Trophoblast cell (in vitro differentiated cells and primary cell): ENCODE results near the gene COL6A3.

ENCODE experiments used
- DNase-seq, 2 donors: peaks; one replicate each; pipeline ENCODE4 v3.0.0-alpha.2; 2016
- H2AFZ ChIP-seq: 2 replicates; pipeline ENCODE4 v1.6.1; 2013; ENCODE audit warnings: low read length, moderate library complexity, mild to moderate bottlenecking; ENCODE audit not compliant: insufficient read depth, poor library complexity
- H2AK5ac ChIP-seq: 2 replicates; pipeline ENCODE4 v1.6.1; 2013; ENCODE audit warnings: mild to moderate bottlenecking, low read length
- H2BK120ac ChIP-seq: 2 replicates; pipeline ENCODE4 v1.6.1; 2013; ENCODE audit warnings: low read length, mild to moderate bottlenecking, moderate library complexity; ENCODE audit not compliant: insufficient read depth, poor library complexity
- H2BK12ac ChIP-seq: 2 replicates; pipeline ENCODE4 v1.6.1; 2013; ENCODE audit warnings: mild to moderate bottlenecking, low read length, moderate library complexity
- H2BK5ac ChIP-seq: 2 replicates; pipeline ENCODE4 v1.6.1; 2013; ENCODE audit warnings: low read length, low read depth, moderate library complexity, mild to moderate bottlenecking; ENCODE audit not compliant: poor library complexity
- H3K14ac ChIP-seq: 2 replicates; pipeline ENCODE4 v1.6.1; 2013; ENCODE audit warnings: mild to moderate bottlenecking, low read length
- H3K18ac ChIP-seq: 2 replicates; pipeline ENCODE4 v1.6.1; 2013; ENCODE audit warnings: mild to moderate bottlenecking, low read length
- H3K23ac ChIP-seq: 2 replicates; pipeline ENCODE4 v1.6.1; 2013; ENCODE audit warnings: low read length
- H3K27ac ChIP-seq: 2 replicates; pipeline ENCODE4 v1.5.1; 2013; ENCODE audit warnings: low read depth, mild to moderate bottlenecking, inconsistent platforms, low read length, moderate library complexity
- H3K27me3 ChIP-seq: 2 replicates; pipeline ENCODE4 v1.6.1; 2013; ENCODE audit warnings: inconsistent platforms, mild to moderate bottlenecking, low read length, moderate library complexity; ENCODE audit not compliant: insufficient read depth
- H3K36me3 ChIP-seq, 2 experiments: 1 replicate in 1 of 2; 2 replicates in 1 of 2; pipeline ENCODE4 v1.6.1; 2013; ENCODE audit warnings: low read length in 2 of 2, mild to moderate bottlenecking in 2 of 2, moderate library complexity in 1 of 2; ENCODE audit not compliant: insufficient read depth in 2 of 2, control insufficient read depth in 1 of 2
- H3K4ac ChIP-seq: 2 replicates; pipeline ENCODE4 v1.6.1; 2013; ENCODE audit warnings: low read depth, mild to moderate bottlenecking, low read length, moderate library complexity
- H3K4me1 ChIP-seq, 2 experiments: 1 replicate in 1 of 2; 2 replicates in 1 of 2; pipeline ENCODE4 v1.6.1; 2013; ENCODE audit warnings: low read length in 2 of 2, mild to moderate bottlenecking in 2 of 2, moderate library complexity in 1 of 2; ENCODE audit not compliant: insufficient read depth in 2 of 2, control insufficient read depth in 1 of 2
- H3K4me2 ChIP-seq: 2 replicates; pipeline ENCODE4 v1.6.1; 2013; ENCODE audit warnings: inconsistent platforms, mild to moderate bottlenecking, low read length, moderate library complexity
- H3K4me3 ChIP-seq: 2 replicates; pipeline ENCODE4 v1.5.1; 2013; ENCODE audit warnings: mild to moderate bottlenecking, low read depth, low read length, inconsistent platforms
- H3K79me1 ChIP-seq: one replicate; pipeline ENCODE4 v1.6.1; 2013; ENCODE audit warnings: low read length
- H3K79me2 ChIP-seq: 2 replicates; pipeline ENCODE4 v1.6.1; 2013; ENCODE audit warnings: low read length, mild to moderate bottlenecking; ENCODE audit not compliant: control insufficient read depth, insufficient read depth, poor library complexity
- H3K9ac ChIP-seq: 2 replicates; pipeline ENCODE4 v1.6.1; 2013; ENCODE audit warnings: mild to moderate bottlenecking, low read length
- H3K9me3 ChIP-seq: 2 replicates; pipeline ENCODE4 v1.6.1; 2013; ENCODE audit warnings: low read depth, mild to moderate bottlenecking, control low read depth, inconsistent platforms, low read length; ENCODE audit not compliant: insufficient read depth
- H4K12ac ChIP-seq: 2 replicates; pipeline ENCODE4 v1.6.1; 2013; ENCODE audit warnings: low read depth, mild to moderate bottlenecking, low read length, moderate library complexity
- H4K8ac ChIP-seq: 2 replicates; pipeline ENCODE4 v1.6.1; 2013; ENCODE audit warnings: low read depth, mild to moderate bottlenecking, low read length, moderate library complexity
- H4K91ac ChIP-seq: one replicate; pipeline ENCODE4 v1.6.1; 2013; ENCODE audit warnings: low read depth, mild to moderate bottlenecking, low read length, moderate library complexity
- WGBS: extraction: QIAGEN DNeasy Blood & Tissue Kit; methylation state at CpG from one replicate; pipeline ENCODE4 v1.1.7; 2013; ENCODE audit warnings: missing lambda C conversion rate; ENCODE audit not compliant: insufficient read length, insufficient coverage; ENCODE audit errors: extremely low coverage; 5-methylcytosine and 5-hydroxymethylcytosine counted together

The COL6A3 gene

GRCh38 chr2:237352279-237352845 lies 61.6 kb downstream of the COL6A3 start:
- no peaks in the 10 kb centered on the region for H3K27me3 ChIP-seq
- H3K4ac ChIP-seq: no peak overlapping the region
- peaks cover 28% of the 10 kb centered on the region for H3K79me1 ChIP-seq
- no peak overlapping the region for H3K18ac ChIP-seq
- H3K27ac ChIP-seq: no peak overlapping the region
- no peak overlapping the region for H3K9ac ChIP-seq
- H2BK5ac ChIP-seq: peak overlapping the region; percentile 36
- H3K4me2 ChIP-seq: no peak overlapping the region
- peak overlapping the region; percentile 28 for H2BK12ac ChIP-seq
- H2AFZ ChIP-seq: no peak overlapping the region
- no peaks in the 10 kb centered on the region for H3K9me3 ChIP-seq
- no peak overlapping the region for H3K4me3 ChIP-seq
- H3K36me3 ChIP-seq: peaks cover 29 to 34% of the 10 kb centered on the region in 2 experiments
- H3K23ac ChIP-seq: no peak overlapping the region
- no peak overlapping the region for H4K12ac ChIP-seq
- no peak for DNase-seq
- H3K14ac ChIP-seq: peak overlapping the region; percentile 21
- H3K4me1 ChIP-seq: peaks cover 24 to 34% of the 10 kb centered on the region in 2 experiments
- H3K79me2 ChIP-seq: peaks cover 3% of the 10 kb centered on the region
- H4K8ac ChIP-seq: peak overlapping the region; percentile 8
- no CpG with 5 or more reads among the region's 6 CpGs for WGBS
- peak overlapping the region; percentile 50 for H4K91ac ChIP-seq
- peak overlapping the region; percentile 6 for H2AK5ac ChIP-seq
- H2BK120ac ChIP-seq: no peak overlapping the region

- Histone ChIP-seq H2BK12ac (peak overlapping the region; percentile 28), H3K14ac (no peak overlapping the region), H3K18ac (no peak overlapping the region), H4K91ac (no peak overlapping the region), H3K9me3 (no peaks in the 10 kb centered on the region), H2AFZ (no peak overlapping the region), H3K79me1 (peaks cover 26% of the 10 kb centered on the region), H4K12ac (no peak overlapping the region), H3K79me2 (peaks cover 3% of the 10 kb centered on the region), H3K4me3 (no peak overlapping the region), H3K27ac (no peak overlapping the region), H3K9ac (no peak overlapping the region), H3K4me2 (no peak overlapping the region), H2BK5ac (no peak overlapping the region), H2BK120ac (no peak overlapping the region), H3K4me1 (peaks cover 24 to 34% of the 10 kb centered on the region in 2 experiments), H2AK5ac (no peak overlapping the region), H3K4ac (no peak overlapping the region), H3K23ac (no peak overlapping the region), H3K36me3 (peaks cover 30 to 36% of the 10 kb centered on the region in 2 experiments), H4K8ac (no peak overlapping the region), H3K27me3 (no peaks in the 10 kb centered on the region)
- DNase-seq: no peak
- no CpG with 5 or more reads among the region's 4 CpGs for WGBS
Observed at GRCh38 chr2:237351796-237352195, 62.2 kb downstream of the COL6A3 start.

GRCh38 chr2:237351046-237351445 lies 62.9 kb downstream of the COL6A3 start:
- peak overlapping the region; percentile 74 for H2BK12ac ChIP-seq
- no peaks in the 10 kb centered on the region for H3K9me3 ChIP-seq
- no CpG with 5 or more reads among the region's 8 CpGs for WGBS
- no peak overlapping the region for H3K4me2 ChIP-seq
- no peak overlapping the region for H3K4ac ChIP-seq
- no peak overlapping the region for H4K12ac ChIP-seq
- H3K27ac ChIP-seq: no peak overlapping the region
- H3K9ac ChIP-seq: no peak overlapping the region
- H2AK5ac ChIP-seq: peak overlapping the region; percentile 63
- peaks cover 24 to 34% of the 10 kb centered on the region in 2 experiments for H3K4me1 ChIP-seq
- peaks cover 3% of the 10 kb centered on the region for H3K79me2 ChIP-seq
- peaks cover 32 to 37% of the 10 kb centered on the region in 2 experiments for H3K36me3 ChIP-seq
- peak overlapping the region; percentile 29 for H2BK120ac ChIP-seq
- no peaks in the 10 kb centered on the region for H3K27me3 ChIP-seq
- peak overlapping the region; percentile 49 for H4K8ac ChIP-seq
- H3K79me1 ChIP-seq: peaks cover 23% of the 10 kb centered on the region
- no peak for DNase-seq
- peak overlapping the region; percentile 80 for H4K91ac ChIP-seq
- H2AFZ ChIP-seq: no peak overlapping the region
- no peak overlapping the region for H3K14ac ChIP-seq
- H3K4me3 ChIP-seq: no peak overlapping the region
- H2BK5ac ChIP-seq: peak overlapping the region; percentile 25
- peak overlapping the region; percentile 38 for H3K18ac ChIP-seq
- no peak overlapping the region for H3K23ac ChIP-seq

GRCh38 chr2:237350597-237350996 lies 63.4 kb downstream of the COL6A3 start:
- DNase-seq: no peak

More at GRCh38 chr2:237350597-237350996, 63.4 kb downstream of the COL6A3 start:
- Histone ChIP-seq H2AK5ac (peak overlapping the region; percentile 63), H3K4ac (peak overlapping the region; percentile 17), H3K4me2 (no peak overlapping the region), H2AFZ (no peak overlapping the region), H3K9me3 (no peaks in the 10 kb centered on the region), H3K23ac (no peak overlapping the region), H3K79me2 (peaks cover 3% of the 10 kb centered on the region), H3K27me3 (no peaks in the 10 kb centered on the region), H3K18ac (peak overlapping the region; percentile 38), H3K27ac (no peak overlapping the region), H2BK5ac (peak overlapping the region; percentile 25), H3K9ac (no peak overlapping the region), H4K12ac (no peak overlapping the region), H4K91ac (peak overlapping the region; percentile 80), H2BK120ac (peak overlapping the region; percentile 29), H3K79me1 (peaks cover 20% of the 10 kb centered on the region), H3K36me3 (peaks cover 30 to 35% of the 10 kb centered on the region in 2 experiments), H3K4me1 (peaks cover 23 to 34% of the 10 kb centered on the region in 2 experiments), H2BK12ac (peak overlapping the region; percentile 74), H3K4me3 (no peak overlapping the region), H3K14ac (peak overlapping the region; percentile 63), H4K8ac (peak overlapping the region; percentile 49)
- WGBS: no CpG with 5 or more reads among the region's 6 CpGs
